Hematopoietic multipotent progenitor cell treated with erythropoietin and hydrocortisone succinate and interleukin-3 and kit ligand, for 8 days (in vitro differentiated cells): Measurements from ENCODE around the gene PRMT3.
A peak's percentile ranks its signal among the peaks of the same experiment; 100 is the strongest.
"Not testable (repeated sequence)": the region's sequence is repeated elsewhere in the genome, so short reads cannot be mapped to it uniquely, and the experiment has no call there.

Experiments used
- DNase-seq: peaks from one replicate; pipeline ENCODE4 v3.0.0-alpha.2; 2015

Gene PRMT3

GRCh38 chr11:20387261-20388095 is at the start of gene PRMT3:
Gene PRMT3, plus strand, starts transcription at chr11:20387716. Its CDS starts 31 bp downstream, at chr11:20387747.
- peak; percentile 92 for DNase-seq

DNA sequence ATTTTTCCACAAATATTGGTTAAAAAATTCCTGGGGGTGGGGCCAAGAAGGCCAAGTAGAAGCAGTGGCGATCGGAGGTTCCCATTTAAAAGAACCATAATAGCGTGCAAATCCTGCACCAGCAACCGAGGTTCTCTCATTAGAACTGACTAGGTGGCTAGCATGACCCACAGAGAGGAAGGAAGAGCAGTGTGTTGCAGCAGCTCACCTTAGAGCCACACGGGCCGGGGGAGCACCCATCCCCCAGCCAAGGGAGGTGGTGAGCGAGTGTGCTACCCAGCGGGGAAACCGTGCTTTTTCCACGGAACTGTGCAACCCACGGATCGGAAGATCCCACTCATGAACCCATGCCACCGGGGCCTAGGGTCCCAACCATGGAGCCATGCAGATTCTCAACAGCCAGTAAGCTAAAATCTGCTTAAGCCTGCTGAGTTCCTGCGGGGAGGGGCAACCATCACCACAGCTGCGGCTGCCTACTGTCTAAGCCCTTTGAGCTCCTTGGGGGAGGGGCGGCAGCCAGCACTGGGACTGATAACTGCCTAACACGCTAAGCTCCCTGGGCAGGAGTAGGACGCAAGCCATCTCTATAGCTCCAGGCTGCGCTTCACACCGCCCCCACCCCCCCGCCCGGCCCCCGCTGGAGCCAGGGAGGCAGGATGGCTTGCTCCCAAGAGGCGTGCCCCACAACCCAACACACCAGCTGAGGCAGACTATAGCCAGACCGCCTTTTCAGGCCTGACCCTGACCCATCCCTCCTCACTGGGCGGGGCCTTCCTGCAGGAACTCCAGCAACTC is 45.0 kb upstream of the PRMT3 start:
- peak; percentile 28 for DNase-seq

DNA sequence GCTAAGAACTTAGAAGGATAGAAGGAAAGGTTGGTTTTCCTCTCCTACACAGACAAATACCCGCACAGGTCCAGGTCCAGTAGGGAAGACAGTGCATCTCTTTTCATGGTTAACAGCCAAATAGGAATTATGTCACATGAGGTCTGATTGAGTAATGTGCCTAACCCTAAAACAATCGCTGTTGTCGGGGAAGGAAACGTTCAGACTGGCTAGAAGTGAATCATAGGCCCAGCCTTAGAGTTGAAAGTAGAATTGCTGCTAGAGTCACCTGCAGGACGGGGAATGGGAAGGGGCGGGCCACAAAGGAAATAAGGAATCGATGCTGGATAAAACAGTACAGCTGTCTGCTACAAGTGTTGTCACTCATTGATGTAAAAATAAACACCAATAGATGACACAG is 36.4 kb upstream of the PRMT3 start:
- no peak for DNase-seq

DNA sequence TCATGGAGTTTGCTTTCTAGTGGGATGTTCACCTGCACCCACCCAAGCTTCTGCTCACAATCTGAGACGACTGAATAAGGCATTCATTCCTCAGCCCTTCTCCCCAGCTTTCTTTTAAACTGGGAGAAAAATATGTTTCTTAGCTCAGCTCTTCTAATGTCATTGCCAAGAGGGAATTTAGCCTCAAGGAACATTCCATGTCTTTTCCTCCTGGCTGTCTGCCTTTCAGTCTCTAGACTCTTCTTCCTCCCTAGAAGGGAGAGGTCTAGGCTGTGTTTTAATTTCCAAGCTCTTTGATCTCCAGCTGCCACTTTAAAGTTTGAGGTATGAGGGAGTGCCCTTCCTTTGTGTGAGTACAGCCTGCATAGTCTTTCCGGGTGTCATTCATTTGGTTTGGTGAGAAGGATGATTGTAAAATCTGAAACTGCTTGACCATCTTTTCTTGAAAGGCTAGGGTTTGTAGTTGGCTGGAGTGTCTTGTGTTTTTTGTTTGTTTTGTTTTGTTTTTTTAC is 35.7 kb upstream of the PRMT3 start:
- DNase-seq, result no peak

DNA sequence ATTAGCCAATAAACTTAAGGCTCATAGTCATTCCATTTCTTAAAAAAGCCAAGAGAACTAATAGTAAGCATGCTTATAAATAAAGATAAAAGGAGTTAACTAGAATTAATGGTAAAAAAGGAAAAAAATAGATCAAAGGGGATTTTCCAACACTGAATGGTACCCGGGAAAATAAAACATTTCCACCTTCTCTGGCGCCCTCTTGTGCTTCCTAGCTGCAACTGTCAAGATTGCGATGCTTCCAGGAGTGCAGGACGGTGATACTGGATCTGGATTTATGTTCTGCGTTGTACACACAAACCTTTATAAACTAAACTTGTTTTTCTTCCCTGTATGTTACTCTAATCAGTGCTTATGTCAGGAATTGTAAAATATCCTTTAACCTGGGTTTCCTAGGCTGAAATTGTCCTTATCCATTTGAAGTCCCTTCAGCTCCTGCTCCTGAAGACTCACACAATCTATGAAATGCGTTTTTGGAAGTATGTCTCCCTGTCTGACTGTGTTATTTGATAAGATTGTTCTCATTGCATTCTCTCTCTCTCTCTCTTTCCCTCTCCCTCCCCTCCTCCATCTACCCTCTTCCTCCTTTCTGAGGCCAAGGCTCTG is 33.6 kb upstream of the PRMT3 start:
- peak; percentile 51 for DNase-seq

DNA sequence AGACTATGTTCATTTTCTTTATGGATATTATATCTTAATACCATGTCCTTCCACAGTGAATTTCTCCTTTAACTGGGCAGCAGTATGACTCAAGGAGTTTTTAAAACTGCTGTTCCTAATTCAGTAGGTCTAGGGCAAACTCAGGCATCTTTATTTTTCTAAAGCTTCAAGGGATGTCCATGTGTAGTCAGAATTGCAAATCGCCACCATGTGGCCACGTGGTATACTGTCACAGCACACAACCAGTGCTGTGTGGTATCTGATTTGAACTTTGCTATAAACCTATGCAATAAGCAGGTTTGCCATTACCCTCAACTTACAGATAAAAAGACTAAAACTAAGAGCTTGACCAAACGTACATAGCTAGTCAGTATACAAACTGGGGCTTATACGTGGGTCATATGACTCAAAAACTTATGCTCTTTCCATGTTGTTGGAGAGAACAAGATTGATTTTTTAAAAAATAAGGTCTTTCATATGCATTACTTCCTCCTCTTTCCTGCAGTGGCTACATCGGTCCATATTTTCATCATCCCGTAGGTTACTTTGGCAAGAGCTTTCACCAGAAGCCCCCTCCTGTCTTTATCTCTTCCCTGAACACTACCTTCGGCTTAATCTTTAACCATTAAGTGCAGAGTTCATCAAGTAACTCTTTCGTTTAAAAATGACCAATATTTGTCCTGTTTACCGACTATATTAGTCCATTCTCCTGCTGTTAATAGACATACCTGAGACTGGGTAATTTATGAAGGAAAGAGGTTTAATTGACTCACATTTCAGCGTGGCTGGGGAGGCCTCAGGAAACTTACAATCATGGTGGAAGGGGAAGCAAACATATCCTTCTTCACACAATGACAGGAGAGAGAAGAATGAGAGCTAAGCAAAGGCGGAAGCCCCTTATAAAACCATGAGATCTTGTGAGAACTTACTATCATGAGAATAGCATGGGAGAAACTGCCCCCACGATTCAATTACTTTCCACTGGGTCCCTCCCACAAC is 32.0 kb upstream of the PRMT3 start:
- peak; percentile 67 for DNase-seq

- DNase-seq, result peak; percentile 30
Measured at GRCh38 chr11:20357150-20357549, 30.4 kb upstream of the PRMT3 start.

DNA sequence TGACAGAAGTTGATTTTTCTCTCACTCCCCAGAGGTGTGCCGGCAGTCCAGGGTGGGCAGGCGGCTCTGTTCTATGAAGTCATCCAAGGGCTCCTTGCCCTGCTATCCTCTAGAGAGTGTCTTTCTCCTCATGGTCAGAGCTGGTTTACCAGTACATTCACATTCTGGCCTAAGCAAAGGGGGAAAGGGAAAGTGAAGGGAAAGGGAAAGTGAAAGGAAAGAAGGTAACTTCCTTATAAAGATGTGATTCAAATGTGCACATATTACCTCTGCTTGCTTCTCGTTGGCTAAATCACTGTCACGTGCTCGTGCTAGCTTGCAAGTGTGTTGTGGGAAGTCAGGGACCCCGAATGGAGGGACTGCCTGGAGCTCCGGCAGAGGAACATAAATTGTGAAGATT is 26.9 kb upstream of the PRMT3 start:
- peak; percentile 38 for DNase-seq

- DNase-seq, result no peak
Measured at GRCh38 chr11:20362481-20362880, 25.0 kb upstream of the PRMT3 start.

GRCh38 chr11:20363149-20363499 is 24.4 kb upstream of the PRMT3 start:
- no peak for DNase-seq

DNA sequence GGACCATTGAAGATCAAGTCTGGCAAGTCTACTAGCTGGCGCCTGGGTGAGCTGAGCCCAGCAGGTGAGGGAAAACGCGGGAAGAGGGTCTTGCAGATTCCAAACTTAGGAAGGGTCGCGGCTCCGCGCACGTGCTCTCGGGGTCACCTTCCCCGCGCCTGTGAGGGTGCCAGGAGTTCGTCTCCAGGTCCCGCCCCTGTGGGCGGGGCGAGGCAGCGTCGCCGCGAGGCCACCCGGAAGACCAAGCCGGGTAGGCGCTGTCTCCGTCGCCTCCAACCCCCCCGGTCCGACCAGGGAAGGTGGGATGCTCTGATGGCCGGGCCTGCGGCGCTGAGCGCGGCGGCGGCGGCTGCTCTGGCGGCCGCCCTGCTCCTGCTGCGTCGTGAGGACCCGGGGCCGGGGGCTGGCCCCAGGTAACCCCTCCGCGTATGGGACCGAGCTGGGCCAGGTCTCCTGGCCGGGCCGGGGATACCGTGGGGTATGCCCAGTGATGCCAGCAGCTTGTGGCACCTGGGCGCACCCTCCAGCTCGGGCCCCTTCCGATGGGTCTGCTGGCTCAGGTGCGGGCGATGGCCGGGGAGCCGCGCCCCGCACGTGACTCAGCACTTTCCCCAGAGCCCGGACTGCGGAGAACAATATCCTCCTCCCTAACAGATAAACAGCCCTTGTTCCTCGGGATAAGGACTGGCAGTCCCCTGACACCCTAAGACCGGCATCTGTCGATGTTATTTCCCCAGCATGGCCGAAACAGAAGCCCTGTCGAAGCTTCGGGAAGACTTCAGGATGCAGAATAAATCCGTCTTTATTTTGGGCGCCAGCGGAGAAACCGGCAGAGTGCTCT is 23.8 kb upstream of the PRMT3 start, which contains the start of gene HTATIP2:
HTATIP2 (plus strand) TSS at position 215 of the 841 bp plus-strand sequence; CDS start at position 739, 524 bp downstream.
- peak; percentile 75 for DNase-seq

GRCh38 chr11:20364341-20364792 is 23.1 kb upstream of the PRMT3 start:
- DNase-seq, result no peak

- not testable (repeated sequence) for DNase-seq
Measured at GRCh38 chr11:20365465-20365864, 22.1 kb upstream of the PRMT3 start.

DNA sequence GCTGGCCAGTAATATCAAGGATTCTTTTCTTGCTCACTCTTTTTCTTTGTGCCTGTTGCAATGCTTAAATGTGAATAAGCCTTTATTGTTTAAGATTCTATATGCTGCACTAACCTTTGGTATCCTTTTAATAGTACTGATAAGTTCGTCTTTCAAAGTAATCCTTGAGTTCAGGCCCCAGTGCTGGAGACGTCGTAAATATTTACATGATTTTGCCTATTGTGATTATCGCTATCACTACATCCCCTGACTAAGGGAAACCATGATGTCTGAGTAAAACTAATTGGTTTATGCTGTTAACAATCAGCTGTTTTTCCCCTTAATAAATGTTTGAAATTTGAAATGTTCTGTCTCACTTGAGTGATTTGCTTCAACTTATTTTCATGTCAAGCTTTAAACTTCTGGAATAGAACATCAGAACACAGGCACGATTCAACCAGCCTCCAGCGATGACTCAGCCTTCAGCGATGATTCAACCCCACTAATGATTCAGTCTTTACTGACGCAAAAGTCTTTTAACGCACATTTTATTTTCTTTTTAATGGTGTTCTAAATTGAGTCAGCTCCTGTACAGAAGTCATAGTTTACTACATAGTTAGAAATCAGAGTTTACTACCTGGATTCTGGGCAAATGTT is 20.1 kb upstream of the PRMT3 start:
- peak; percentile 48 for DNase-seq

GRCh38 chr11:20368438-20368837 is 19.1 kb upstream of the PRMT3 start:
- DNase-seq, result peak; percentile 49

GRCh38 chr11:20369826-20370225 is 17.7 kb upstream of the PRMT3 start:
- DNase-seq, result peak; percentile 43

GRCh38 chr11:20372081-20372626 is 15.4 kb upstream of the PRMT3 start:
- no peak for DNase-seq

DNA sequence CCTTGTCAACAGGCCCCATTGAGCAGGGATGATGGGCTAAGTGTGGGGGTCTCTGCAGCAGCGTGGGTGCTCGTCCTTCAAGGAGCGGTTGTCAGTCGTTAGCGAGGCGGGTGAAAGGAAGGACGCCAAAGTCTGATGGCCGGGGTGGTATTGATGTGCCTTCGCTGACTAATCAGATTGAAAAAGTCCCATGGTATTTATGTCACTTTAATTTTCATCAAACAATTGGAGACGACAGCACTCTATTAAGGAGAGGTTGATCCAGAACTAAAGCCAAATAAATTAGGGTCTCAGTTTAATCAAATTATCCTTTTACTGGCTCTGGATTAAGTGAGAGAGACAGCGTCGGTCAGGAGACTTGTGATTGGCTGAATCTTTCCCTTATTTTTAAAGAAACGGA is 14.4 kb upstream of the PRMT3 start:
- DNase-seq, result no peak

GRCh38 chr11:20373568-20374209 is 13.8 kb upstream of the PRMT3 start:
- DNase-seq, result no peak
